ENCODE measurements around the gene NEK7.

DNA sequence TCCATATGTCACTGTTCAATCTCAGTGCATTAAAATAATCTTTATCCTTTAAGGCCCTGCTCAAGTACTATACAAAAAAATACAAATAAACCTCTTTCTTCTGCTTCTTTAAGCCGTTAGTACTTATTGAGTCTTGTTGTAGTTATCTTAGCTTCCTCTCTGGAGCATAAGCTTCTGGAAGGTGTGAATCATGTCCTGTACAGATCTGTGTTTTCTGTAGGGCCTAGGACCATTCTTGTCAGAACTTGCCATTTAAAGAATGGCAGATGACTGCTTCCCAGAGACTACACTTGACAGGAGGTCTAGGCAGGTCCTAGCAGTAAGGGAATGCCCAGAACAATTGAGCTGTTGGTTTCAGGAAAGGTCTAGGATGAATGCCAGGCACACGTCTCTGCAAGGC lies 12.9 kb downstream of the NEK7 start:
- no peak for TF ChIP-seq CTCF (IDR thresholded peaks at IDR 0.05; ENCODE audit: control extremely low read depth in 1 of 3, insufficient read depth in 1 of 3, low read depth in 1 of 3, low read length in 3 of 3)
- TF ChIP-seq TAF1 (IDR thresholded peaks at IDR 0.05; ENCODE audit: low read depth, low read length): no peak
- no peak for TF ChIP-seq JUND (IDR thresholded peaks at IDR 0.05; ENCODE audit: low read length)
- no peak for TF ChIP-seq YY1 (IDR thresholded peaks at IDR 0.05; ENCODE audit: low read depth, low read length)
- TF ChIP-seq SUZ12 (IDR thresholded peaks at IDR 0.05; ENCODE audit: low read length): no peak
- TF ChIP-seq EZH2 (IDR thresholded peaks at IDR 0.05; ENCODE audit: low read depth, low read length, severe bottlenecking): no peak
- TF ChIP-seq POLR2A (IDR thresholded peaks at IDR 0.05; ENCODE audit: control extremely low read depth in 1 of 2, low read depth in 2 of 2, low read length in 2 of 2): no peak
- TF ChIP-seq, protein P1, sequence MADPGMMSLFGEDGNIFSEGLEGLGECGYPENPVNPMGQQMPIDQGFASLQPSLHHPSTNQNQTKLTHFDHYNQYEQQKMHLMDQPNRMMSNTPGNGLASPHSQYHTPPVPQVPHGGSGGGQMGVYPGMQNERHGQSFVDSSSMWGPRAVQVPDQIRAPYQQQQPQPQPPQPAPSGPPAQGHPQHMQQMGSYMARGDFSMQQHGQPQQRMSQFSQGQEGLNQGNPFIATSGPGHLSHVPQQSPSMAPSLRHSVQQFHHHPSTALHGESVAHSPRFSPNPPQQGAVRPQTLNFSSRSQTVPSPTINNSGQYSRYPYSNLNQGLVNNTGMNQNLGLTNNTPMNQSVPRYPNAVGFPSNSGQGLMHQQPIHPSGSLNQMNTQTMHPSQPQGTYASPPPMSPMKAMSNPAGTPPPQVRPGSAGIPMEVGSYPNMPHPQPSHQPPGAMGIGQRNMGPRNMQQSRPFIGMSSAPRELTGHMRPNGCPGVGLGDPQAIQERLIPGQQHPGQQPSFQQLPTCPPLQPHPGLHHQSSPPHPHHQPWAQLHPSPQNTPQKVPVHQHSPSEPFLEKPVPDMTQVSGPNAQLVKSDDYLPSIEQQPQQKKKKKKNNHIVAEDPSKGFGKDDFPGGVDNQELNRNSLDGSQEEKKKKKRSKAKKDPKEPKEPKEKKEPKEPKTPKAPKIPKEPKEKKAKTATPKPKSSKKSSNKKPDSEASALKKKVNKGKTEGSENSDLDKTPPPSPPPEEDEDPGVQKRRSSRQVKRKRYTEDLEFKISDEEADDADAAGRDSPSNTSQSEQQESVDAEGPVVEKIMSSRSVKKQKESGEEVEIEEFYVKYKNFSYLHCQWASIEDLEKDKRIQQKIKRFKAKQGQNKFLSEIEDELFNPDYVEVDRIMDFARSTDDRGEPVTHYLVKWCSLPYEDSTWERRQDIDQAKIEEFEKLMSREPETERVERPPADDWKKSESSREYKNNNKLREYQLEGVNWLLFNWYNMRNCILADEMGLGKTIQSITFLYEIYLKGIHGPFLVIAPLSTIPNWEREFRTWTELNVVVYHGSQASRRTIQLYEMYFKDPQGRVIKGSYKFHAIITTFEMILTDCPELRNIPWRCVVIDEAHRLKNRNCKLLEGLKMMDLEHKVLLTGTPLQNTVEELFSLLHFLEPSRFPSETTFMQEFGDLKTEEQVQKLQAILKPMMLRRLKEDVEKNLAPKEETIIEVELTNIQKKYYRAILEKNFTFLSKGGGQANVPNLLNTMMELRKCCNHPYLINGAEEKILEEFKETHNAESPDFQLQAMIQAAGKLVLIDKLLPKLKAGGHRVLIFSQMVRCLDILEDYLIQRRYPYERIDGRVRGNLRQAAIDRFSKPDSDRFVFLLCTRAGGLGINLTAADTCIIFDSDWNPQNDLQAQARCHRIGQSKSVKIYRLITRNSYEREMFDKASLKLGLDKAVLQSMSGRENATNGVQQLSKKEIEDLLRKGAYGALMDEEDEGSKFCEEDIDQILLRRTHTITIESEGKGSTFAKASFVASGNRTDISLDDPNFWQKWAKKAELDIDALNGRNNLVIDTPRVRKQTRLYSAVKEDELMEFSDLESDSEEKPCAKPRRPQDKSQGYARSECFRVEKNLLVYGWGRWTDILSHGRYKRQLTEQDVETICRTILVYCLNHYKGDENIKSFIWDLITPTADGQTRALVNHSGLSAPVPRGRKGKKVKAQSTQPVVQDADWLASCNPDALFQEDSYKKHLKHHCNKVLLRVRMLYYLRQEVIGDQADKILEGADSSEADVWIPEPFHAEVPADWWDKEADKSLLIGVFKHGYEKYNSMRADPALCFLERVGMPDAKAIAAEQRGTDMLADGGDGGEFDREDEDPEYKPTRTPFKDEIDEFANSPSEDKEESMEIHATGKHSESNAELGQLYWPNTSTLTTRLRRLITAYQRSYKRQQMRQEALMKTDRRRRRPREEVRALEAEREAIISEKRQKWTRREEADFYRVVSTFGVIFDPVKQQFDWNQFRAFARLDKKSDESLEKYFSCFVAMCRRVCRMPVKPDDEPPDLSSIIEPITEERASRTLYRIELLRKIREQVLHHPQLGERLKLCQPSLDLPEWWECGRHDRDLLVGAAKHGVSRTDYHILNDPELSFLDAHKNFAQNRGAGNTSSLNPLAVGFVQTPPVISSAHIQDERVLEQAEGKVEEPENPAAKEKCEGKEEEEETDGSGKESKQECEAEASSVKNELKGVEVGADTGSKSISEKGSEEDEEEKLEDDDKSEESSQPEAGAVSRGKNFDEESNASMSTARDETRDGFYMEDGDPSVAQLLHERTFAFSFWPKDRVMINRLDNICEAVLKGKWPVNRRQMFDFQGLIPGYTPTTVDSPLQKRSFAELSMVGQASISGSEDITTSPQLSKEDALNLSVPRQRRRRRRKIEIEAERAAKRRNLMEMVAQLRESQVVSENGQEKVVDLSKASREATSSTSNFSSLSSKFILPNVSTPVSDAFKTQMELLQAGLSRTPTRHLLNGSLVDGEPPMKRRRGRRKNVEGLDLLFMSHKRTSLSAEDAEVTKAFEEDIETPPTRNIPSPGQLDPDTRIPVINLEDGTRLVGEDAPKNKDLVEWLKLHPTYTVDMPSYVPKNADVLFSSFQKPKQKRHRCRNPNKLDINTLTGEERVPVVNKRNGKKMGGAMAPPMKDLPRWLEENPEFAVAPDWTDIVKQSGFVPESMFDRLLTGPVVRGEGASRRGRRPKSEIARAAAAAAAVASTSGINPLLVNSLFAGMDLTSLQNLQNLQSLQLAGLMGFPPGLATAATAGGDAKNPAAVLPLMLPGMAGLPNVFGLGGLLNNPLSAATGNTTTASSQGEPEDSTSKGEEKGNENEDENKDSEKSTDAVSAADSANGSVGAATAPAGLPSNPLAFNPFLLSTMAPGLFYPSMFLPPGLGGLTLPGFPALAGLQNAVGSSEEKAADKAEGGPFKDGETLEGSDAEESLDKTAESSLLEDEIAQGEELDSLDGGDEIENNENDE (IDR thresholded peaks at IDR 0.05; ENCODE audit: insufficient replicate concordance, low read length): no peak

All from H1 (cell line).